Fibroblast of mammary gland (primary cell): ENCODE measurements around the gene HOXC4.
A peak's percentile ranks its signal among the peaks of the same experiment; 100 is the strongest.

ENCODE experiments used
- DNase-seq: peaks from one replicate; pipeline ENCODE4 v3.0.0-alpha.2; 2010; ENCODE audit warnings: low read depth
- H3K4me3 ChIP-seq: 2 replicates; pipeline ENCODE4 v1.5.1; 2011; ENCODE audit warnings: low read depth, mild to moderate bottlenecking, low read length, moderate library complexity; ENCODE audit not compliant: control insufficient read depth
- TF ChIP-seq, protein P1 (sequence below): conservative IDR thresholded peaks from 2 replicates; pipeline ENCODE4 v1.5.1; 2011; ENCODE audit warnings: low read depth, low read length, inconsistent platforms; ENCODE audit not compliant: control insufficient read depth, insufficient read depth

Gene HOXC4

DNA sequence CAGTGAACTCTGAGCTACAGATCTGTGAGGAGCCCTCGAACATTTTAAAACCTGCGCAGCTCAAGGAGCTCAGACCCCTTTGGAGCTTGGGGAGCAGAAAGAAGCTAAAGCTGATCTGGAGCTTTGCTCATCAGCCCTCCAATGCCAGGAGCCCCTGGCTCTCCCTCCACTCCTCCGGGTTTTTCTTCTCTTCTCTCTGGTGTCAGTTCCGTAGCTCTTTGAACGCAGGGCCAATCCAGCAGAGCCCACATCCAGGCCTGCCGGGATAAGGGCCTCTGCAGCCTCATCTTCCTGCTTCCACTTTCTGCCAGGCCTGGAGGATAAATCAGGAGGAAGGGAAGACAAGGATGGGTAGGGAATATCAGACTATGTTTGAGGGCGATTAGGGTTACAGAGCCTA, 6.0 kb downstream of the HOXC4 start:
- TF ChIP-seq, protein P1, sequence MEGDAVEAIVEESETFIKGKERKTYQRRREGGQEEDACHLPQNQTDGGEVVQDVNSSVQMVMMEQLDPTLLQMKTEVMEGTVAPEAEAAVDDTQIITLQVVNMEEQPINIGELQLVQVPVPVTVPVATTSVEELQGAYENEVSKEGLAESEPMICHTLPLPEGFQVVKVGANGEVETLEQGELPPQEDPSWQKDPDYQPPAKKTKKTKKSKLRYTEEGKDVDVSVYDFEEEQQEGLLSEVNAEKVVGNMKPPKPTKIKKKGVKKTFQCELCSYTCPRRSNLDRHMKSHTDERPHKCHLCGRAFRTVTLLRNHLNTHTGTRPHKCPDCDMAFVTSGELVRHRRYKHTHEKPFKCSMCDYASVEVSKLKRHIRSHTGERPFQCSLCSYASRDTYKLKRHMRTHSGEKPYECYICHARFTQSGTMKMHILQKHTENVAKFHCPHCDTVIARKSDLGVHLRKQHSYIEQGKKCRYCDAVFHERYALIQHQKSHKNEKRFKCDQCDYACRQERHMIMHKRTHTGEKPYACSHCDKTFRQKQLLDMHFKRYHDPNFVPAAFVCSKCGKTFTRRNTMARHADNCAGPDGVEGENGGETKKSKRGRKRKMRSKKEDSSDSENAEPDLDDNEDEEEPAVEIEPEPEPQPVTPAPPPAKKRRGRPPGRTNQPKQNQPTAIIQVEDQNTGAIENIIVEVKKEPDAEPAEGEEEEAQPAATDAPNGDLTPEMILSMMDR, result no peak
- H3K4me3 ChIP-seq, result no peak overlapping the region
- no peak for DNase-seq

DNA sequence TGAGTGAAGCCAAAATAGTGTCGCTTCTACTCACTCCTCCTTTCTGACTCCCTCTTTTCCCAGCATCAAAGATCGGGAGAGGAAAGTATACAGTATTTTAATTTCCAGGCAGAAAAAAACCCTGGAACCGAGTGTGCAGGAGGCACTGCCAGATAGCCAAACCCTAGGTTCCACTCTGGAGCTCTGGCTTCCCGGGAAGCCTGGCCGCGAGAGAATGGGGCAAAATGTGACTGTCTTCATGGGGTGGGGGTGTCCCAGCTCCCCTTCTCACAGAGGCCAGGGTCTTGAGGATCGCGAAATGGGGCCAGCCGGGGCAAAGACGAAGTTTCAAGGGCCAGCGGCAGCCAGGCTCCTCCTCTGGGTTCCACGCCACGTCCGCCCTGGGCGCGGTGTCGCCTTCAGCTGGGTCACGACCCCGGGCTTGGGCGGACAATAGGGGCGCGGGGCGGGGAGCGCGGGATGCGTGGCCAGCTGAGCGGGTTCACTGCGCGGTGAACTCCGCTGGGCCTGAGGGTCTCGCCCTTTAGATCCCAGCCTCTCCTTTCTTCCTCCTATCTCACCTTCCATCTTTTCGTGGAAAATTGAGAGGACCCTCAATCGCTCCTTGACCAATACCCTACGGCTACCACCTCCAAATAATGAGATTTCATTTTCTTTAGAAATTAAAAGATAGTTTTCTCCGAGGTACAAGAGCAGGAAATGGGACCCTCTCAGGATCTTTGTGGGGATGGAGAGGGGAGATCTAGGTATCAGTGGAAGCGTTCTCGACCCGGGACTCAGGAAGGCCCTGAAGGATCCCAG, 6.7 kb downstream of the HOXC4 start:
- DNase-seq, result no peak

DNA sequence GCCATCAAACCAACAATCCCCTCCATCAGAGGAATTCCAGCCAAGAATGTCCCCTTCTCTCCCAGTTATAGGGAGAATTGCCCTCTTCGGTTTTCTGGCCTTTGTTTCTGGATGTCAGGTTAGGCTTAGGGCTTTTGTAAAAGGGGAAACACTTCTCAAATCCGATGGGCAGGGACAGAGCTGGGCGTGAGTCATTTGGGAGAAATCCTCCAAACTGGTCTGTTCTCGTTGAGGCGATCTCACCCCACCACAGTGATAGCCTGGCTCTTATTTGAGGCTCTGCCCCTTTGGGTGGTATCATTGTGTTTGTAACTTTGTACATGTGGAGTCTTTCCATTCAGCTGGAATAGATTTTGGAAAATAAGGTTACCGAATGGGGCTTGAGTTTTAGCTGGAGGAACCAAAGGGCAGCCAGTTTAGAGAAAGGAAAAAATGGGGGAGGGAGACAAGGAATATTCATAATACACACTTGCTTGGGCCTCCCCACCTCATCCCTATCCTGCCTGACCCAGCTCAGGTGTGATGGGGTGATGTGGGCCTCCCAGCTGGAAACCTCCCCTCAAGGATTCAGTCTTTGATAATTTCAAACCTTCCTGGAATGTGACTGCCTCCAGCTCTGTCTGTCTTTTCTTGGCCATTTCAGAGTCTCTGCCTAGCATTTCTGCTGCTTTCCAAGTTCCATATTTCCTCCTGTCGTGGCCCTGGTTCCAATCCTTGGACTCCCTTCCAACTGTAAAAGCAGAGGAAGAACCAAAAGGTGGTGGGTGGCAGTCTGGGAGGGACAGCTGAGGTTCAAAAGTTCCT, 7.5 kb downstream of the HOXC4 start:
- H3K4me3 ChIP-seq, result no peak overlapping the region
- TF ChIP-seq, protein P1, result no peak
- peak; percentile 52 for DNase-seq

More for the DNA sequence above, 6.7 kb downstream of the HOXC4 start:
- TF ChIP-seq, protein P1, result no peak
- no peak overlapping the region for H3K4me3 ChIP-seq

DNA sequence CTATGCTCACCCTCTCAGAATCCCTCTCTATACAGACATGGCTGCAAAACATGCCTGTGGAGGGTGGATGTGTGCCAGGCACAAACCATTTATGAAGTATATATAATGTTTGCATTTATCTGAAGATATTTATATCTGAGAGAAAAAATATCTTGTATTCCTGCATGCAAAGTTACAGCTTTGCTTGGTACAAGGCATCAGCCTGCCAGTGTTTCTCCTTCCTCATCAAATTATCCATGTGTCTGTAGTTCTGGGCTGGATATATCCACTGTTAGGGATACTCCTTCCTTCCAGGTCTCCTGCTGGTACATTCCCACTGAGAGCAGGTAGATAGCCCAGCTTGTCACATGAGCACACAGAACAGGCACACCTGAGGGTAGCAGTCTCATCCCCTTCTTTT, 12.0 kb downstream of the HOXC4 start:
- H3K4me3 ChIP-seq, result no peak overlapping the region
- TF ChIP-seq, protein P1, result no peak
- no peak for DNase-seq

DNA sequence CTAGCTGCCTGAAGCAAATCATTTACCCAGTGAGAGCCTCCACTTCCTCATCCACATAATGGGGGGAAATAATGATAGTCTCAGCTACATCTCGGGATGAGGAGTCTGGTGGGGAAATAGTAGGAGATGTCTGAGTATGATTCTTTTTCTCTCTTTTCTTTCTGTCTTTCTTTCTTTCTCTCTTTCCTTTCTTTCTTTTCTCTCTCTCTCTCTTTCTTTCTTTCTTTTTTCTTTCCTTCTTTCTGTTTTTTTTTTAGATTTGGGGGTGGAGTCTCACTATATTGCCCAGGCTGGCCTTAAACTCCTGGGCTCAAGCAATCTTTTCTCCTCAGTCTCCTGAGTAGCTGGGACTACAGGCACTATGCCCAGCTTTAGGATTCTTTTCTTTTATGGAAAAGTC, 12.8 kb downstream of the HOXC4 start:
- no peak overlapping the region for H3K4me3 ChIP-seq
- TF ChIP-seq, protein P1, result no peak
- no peak for DNase-seq

DNA sequence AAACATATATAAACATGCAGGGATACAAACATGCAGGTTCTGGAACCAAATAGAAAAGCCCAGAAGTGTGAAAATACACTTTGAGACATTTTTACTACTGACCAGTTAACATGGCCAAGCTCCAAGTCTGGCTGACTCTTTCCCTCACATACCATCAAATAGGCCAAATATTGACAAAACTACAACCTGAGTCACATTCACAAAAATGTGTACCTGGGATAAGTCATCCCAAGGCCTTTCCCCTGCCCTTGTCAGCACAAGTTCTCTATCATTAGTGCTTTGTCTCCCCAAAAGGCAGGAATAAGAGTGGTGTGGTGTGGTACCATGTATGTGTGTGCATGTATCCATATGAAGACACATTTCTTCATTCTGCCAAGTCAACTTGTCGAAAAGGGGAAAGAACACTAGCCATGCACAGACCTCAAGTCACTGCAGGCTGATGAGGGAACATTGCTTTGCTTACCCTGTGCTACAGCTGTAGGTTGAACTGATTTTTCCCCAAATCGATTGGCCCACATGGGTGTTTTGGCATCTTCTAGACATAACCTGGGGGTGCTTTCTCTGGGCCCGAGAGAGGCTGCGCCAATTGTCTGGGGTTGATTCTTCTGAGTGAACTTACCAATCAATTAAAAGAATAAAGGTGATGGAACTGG, 14.9 kb downstream of the HOXC4 start:
- TF ChIP-seq, protein P1, result no peak
- no peak for DNase-seq
- no peak overlapping the region for H3K4me3 ChIP-seq
